Dermis microvascular lymphatic vessel endothelial cell (primary cell): ENCODE measurements around the gene IAPP. TPM values are rescaled to one million over a fixed set of nuclear protein-coding genes. Genes with fewer than 3 reads are reported as not detected.
"Not testable (repeated sequence)": the region's sequence is repeated elsewhere in the genome, so short reads cannot be mapped to it uniquely, and the experiment has no call there.

Source experiments
- DNase-seq, 2 donors: peaks; one replicate each; pipeline versions ENCODE4 v3.0.0 to v3.0.0-alpha.2; 2010; ENCODE audit warnings: low read depth in 2 of 2
- total RNA-seq: library from RNA; depleted of rRNA; stranded (reverse); fragments of >200 nt; gene quantifications from 2 replicates; pipeline ENCODE4 v1.2.1, GENCODE V29; 2014

Gene IAPP
- total RNA-seq, 1 donor from 2014 or later = not detected

DNA sequence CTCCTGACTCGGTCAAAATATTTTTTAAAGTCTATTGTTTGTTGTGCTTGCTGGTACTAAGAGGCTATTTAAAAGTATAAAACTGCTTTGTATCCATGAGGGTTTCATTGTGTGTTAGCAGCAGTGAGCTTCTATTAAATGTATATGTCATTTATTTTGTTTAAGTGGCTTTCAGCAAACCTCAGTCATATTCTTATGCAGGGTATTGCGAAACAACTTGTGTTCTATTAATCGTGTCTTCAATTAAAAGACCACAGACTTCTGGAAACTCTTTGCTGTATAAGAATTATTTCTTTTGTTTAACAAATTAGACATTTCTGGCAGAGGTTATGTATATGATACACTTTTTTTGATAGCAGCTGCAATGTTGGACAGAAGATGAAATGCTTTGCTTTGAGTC lies 6.5 kb downstream of the IAPP start:
- DNase-seq = no peak

DNA sequence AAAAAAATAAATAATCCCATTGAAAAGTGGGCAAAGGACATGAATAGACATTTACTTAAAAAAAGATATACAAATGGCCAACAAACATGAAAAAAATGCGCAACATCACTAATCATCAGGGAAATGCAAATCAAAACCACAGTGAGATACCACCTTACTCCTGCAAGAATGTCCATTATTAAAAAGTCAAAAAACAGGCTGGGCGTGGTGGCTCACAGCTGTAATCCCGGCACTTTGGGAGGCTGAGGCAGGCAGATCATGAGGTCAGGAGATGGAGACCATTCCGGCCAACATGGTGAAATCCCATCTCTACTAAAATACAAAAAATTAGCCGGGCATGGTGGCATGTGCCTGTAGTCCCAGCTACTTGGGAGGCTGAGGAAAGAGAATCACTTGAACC lies 8.6 kb downstream of the IAPP start:
- not testable (repeated sequence) for DNase-seq

DNA sequence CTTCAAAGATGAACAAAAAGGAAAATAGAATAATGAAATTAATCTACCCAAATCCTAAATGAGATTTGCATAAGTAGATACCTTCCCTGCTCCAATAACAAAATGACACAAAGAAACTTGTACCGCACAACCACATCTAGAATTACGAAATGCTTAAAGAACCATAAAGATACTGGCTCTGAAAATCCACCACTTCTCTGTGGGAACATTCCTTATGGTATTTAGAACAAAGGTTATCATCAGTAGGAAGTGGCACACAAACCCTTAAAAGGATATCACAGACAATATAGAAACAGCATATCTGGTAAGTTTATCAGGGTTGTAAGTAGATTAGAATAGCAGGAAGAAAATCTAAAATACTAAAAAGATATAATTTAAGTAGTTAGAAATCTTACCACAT lies 11.6 kb downstream of the IAPP start:
- DNase-seq = no peak

DNA sequence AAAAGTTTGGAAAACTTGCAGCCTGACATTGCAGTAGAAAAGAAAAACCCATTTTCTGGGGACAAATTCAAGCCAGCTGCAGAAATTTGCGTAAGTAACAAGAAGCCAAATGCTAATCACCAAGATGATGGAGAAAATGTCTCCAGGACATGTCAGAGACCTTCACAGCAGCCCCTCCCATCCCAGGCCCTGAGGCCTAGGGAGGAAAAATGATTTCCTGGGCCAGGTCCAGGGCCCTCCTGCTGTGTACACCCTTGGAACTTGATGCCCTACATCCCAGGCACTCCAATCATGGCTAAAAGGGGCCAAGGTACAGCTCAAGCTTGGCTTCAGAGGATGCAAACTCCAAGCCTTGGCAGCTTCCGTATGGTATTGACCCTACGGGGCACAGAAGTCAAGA lies 14.5 kb downstream of the IAPP start:
- DNase-seq = no peak

DNA sequence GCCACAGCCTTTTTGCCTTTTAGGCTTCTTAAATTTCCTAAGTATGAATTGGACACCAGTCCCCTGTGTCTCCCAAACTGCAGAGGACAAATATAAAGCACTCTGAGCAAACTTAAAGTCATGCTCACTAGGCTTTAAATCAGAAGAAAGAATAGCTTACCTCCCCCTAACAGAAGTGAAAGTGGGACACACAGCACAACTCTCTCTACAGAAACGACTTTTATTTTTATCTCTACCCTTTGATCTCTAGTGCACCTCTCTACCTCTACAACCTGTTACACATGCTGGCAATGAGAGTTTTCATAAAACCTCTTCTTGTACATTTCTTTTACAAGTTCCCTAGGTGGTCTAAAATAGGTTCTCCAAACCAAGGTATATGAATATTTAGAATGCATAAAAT lies 19.7 kb downstream of the IAPP start:
- no peak for DNase-seq

DNA sequence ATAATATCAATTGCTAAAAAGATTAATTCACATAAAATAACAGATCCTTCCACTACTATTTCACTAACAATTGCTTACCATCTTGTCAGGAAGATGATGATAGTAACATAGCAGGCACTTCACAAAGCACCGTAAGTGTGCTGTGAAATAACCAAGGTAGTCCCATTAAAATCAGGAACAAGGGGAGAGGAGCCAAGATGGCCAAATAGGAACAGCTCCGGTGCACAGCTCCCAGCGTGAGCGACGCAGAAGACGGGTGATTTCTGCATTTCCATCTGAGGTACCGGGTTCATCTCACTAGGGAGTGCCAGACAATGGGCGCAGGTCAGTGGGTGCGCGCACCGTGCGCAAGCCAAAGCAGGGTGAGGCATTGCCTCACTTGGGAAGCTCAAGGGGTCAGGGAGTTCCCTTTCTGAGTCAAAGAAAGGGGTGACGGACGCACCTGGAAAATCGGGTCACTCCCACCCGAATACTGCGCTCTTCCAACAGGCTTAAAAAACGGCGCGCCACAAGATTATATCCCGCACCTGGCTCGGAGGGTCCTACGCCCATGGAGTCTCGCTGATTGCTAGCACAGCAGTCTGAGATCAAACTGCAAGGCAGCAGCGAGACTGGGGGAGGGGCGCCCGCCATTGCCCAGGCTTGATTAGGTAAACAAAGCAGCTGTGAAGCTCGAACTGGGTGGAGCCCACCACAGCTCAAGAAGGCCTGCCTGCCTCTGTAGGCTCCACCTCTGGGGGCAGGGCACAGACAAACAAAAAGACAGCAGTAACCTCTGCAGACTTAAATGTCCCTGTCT lies 22.3 kb downstream of the IAPP start:
- DNase-seq = not testable (repeated sequence)

DNA sequence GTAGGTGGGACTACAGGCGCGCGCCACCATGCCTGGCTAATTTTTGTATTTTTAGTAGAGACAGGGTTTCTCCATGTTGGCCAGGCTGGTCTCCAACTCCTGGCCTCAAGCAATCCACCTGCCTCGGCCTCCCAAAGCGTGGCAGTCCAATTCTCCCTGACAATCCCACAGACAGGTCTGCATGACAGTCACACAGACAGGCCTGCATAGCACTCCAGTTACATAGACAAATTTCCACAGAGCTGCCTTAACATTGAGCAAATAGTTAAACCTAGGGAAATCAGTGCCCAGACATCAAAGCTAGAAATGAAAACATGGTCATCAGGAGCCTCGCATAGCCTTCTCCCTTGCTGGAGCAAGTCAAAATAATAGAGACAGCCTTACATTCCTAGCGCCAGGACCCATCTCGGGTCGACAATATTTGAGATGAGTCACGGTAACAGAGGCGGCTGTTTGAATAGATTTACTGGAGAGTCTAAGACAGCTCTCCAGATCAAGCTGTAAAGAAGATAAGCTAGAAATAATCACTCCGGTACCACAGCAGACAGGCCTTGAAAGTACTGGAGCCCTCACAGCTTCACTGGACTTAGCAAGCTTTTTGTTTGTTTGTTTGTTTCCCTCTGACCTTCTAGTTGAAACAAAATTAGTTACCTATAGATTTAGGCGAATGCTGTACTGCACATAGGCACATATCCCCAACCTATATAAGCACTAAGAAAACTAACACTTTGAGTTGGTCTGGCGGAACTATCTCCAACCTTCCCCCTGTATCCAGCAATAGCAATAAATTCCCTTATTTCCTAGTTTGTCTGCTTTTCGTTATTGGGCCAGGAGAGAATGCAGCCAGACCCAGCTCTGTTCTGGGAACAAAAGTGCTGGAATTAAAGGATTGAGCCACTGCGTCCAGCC lies 40.9 kb downstream of the IAPP start:
- DNase-seq = no peak

DNA sequence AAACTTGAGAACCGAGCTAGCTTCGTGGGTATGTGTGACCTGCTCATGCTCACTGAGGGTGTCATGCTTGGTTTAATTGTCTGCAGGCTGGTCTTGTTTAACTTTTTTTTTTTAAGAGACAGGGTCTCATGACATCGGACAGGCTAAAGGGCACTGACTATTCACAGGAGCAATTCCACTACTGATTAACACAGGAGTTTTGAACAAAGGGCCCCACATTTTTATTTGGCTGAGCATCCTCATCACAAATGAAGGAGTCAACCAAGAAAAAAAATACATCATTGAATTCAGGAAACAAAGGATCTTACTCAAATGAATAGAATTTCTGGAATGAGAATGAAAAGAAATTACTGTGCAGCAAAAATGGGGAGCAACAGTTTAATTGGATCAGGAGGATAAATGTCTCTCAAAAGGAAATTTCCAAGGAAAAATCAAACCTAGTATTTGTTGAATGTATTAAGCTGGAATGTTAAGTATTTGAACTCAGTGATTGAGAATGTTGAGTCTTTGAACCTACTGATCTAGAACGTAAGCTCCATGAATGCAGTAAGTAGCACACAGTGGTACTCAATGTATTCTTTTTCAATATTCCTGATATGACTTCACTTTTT lies 43.9 kb downstream of the IAPP start:
- peak in 1 of 2 donors; percentile 55 for DNase-seq

DNA sequence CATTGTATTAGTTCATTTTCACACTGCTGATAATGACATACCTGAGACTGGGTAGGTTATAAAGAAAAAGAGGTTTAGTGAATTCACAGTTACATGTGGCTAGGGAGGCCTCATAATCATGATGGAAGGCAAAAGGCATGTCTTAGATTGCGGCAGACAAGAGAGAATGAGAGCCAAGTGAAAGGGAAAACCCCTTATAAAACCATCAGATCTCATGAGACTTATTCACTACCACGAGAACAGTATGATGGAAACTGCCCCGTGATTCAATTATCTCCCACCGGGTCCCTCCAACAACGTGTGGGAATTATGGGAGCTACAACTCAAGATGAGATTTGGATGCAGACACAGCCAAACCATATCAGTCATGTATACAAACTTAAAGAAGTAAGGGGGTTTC lies 45.7 kb downstream of the IAPP start:
- not testable (repeated sequence) for DNase-seq

DNA sequence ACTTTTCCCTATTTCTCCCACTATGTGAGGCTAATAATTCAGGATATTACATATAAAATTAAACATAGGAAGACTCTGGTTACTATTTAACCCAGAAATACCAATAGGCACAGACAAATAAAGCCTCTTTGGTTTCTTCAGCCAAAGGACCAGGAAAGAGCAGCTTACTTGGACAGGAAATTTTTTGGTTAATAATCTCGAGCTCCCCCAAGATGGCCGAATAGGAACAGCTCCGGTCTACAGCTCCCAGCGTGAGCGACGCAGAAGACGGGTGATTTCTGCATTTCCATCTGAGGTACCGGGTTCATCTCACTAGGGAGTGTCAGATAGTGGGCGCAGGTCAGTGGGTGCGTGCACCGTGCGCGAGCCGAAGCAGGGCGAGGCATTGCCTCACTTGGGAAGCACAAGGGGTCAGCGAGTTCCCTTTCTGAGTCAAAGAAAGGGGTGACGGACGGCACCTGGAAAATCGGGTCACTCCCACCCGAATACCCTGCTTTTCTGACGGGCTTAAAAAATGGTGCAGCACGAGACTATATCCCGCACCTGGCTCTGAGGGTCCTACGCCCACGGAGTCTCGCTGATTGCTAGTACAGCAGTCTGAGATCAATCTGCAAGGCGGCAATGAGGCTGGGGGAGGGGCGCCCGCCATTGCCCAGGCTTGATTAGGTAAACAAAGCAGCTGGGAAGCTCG lies 46.5 kb downstream of the IAPP start:
- DNase-seq = not testable (repeated sequence)

DNA sequence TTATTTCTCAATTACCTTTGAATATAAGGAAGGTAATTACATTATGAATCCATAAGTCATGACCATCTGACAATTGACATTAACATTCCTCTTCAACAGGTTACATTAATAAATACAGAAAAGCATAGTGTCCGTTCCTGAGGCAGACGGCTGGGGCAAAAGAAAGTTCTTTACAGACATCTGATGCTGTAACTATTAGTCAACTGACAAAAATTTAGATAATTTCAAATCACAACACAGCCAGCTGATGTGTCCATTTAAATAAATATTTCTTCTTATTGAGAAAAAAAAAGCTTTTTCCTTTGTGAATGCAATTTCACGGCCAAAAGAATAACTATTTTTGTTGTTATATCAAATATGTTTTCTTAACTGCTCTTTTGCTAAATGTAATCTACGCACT lies 55.5 kb downstream of the IAPP start:
- peak in 1 of 2 donors; percentile 36 for DNase-seq

Other genes starting within 250 kb of the IAPP start
- not detected in 2 replicates for gene SLCO1B1, start 241.7 kb upstream of the IAPP start, total RNA-seq
- gene SLCO1A2, start 38.0 kb upstream of the IAPP start, total RNA-seq = 0.26 TPM in 1 of 2 replicates, not detected in the other
- gene PYROXD1, start 64.8 kb downstream of the IAPP start, total RNA-seq = 4.6 and 5.3 TPM in 2 replicates
- 76.5 and 95.1 TPM in 2 replicates for gene RECQL, start 128.7 kb downstream of the IAPP start, total RNA-seq
- gene GOLT1B, start 128.9 kb downstream of the IAPP start, total RNA-seq = 18.2 and 28.1 TPM in 2 replicates
- not detected in 2 replicates for gene SPX, start 153.4 kb downstream of the IAPP start, total RNA-seq
- gene GYS2, start 231.9 kb downstream of the IAPP start, total RNA-seq = not detected in 2 replicates